HL-60 (cell line): ENCODE results near the gene SYNJ2.

Experiments
- GABPA ChIP-seq: IDR thresholded peaks from 2 replicates; pipeline ENCODE4 v1.6.1; 2012; ENCODE audit warnings: low read depth
- POLR2AphosphoS5 ChIP-seq: IDR thresholded peaks from 2 replicates; pipeline ENCODE4 v1.6.1; 2012; ENCODE audit warnings: low read depth
- TF ChIP-seq, protein P1 (sequence below): IDR thresholded peaks from one replicate; pipeline ENCODE4 v1.5.1; 2011; ENCODE audit warnings: low read length, control low read depth, inconsistent platforms; ENCODE audit not compliant: insufficient read depth

DNA sequence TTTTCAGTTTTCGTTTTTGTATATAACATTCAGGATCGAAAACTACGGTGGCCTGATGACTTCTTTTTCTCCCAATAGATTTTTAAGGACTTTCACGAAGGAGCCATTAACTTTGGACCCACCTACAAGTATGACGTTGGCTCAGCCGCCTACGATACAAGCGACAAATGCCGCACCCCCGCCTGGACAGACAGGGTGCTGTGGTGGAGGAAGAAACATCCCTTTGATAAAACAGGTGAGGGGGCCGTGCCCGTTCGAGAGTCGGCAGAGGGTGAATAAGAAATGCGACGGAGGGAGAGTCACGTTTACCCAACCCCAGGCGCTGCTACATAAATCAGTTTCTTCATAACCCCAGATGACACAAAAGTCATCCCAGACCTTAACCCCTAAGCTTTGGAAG is 94.9 kb downstream of the SYNJ2 start:
- TF ChIP-seq, protein P1, sequence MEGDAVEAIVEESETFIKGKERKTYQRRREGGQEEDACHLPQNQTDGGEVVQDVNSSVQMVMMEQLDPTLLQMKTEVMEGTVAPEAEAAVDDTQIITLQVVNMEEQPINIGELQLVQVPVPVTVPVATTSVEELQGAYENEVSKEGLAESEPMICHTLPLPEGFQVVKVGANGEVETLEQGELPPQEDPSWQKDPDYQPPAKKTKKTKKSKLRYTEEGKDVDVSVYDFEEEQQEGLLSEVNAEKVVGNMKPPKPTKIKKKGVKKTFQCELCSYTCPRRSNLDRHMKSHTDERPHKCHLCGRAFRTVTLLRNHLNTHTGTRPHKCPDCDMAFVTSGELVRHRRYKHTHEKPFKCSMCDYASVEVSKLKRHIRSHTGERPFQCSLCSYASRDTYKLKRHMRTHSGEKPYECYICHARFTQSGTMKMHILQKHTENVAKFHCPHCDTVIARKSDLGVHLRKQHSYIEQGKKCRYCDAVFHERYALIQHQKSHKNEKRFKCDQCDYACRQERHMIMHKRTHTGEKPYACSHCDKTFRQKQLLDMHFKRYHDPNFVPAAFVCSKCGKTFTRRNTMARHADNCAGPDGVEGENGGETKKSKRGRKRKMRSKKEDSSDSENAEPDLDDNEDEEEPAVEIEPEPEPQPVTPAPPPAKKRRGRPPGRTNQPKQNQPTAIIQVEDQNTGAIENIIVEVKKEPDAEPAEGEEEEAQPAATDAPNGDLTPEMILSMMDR: no peak
- TF ChIP-seq GABPA: no peak
- TF ChIP-seq POLR2AphosphoS5: no peak
